ENCODE measurements around the gene FMN2. TPM values are rescaled to one million over a fixed set of nuclear protein-coding genes. Genes with fewer than 3 reads are reported as not detected.
"Not testable (repeated sequence)": the region's sequence is repeated elsewhere in the genome, so short reads cannot be mapped to it uniquely, and the experiment has no call there.

Gene FMN2
- total RNA-seq, 1 donor from 2014 or later: 0.48 TPM

DNA sequence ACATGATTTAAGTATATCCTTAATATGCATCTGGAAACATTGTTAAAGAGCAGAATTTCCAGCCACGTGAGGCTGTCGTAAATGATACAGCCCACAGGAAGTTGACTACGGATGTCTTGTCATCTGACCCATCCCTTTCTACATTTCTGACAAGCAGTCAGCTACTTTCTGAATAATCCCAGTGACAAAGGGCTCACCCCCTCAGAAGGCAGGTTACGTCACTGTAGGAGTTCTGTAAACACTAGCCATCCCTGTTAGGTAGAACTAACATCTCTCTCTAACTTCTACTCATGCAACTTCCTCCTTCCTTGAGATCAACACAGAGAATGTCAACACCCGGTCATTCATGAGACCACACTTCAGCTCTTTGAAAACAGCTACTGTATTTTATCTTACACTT lies 261.1 kb downstream of the FMN2 start:
- no peak for DNase-seq (ENCODE audit: low spot score)

DNA sequence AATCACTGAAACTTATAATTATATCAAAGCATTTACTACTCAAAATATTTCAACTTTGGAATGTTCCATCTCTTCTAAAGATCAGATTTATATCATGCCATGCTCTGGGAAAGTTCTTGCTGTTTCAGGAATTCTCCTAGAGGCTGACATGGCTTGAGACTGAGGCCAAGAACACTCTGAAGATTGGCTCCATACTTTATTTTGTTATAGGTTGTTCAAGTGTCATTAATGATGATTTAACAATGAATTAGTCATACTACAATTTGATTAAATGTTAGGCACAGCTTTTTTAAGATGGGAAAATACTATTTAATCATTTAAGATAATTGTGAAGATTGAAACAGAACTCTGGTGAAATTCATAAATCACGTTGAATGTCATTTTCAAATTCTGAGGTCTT lies 264.9 kb downstream of the FMN2 start:
- DNase-seq (ENCODE audit: low spot score): no peak

DNA sequence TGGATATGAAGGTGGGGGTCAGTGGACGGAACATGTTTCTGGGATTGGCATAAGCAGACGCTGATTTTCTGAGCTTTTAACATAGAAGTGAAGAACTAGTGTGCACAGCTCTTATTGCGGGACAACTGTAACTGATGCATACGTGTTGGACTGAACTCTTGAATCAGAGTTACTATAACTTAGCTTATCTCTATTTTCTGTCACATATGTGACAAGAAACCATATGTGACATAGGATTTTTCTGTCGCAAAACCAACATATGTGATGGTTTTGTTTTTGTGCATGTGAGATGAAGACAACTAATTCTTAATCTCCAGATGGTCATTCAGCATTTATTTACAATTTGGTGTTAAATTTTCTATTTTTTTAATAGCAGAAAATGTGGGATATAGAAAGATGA lies 270.4 kb downstream of the FMN2 start:
- DNase-seq (ENCODE audit: low spot score): no peak

DNA sequence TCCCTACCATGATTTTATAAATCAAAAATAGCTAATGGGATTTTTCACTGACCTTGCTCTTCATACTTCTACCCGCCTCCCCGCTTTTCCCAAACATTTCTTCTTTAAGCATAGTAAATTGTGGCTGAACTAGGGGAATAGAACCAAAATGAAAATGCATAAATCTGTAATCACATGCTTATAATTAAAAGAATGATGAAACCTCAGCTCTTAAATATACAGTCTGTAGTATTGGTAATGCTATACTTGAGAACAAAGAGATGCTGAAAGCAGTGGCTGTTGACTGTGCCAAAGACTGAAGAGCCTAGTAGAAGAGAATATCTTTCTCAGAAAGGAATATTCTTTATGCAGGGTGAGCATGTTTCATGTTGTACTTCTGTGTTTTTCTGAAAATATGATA lies 271.1 kb downstream of the FMN2 start:
- DNase-seq (ENCODE audit: low spot score): no peak

DNA sequence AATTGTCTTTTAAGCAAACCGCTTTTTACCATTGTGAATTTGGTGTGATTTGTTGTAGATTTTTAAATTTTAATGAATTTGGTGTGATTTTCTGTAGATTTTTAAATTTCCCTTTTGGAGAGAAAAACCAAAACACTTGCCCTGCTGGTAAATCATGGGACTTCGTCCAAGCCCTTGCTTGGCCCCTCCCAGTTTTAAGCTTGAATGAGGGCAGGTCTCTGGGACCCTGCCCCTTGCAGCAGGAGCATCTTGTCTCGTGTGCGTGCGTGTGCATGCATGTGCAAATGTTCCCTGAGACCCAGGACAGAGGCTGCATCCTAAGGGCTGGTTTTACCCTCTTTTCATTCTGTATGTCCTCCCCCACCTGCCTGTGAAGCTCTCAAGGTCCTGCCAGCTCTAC lies 271.6 kb downstream of the FMN2 start:
- no peak for DNase-seq (ENCODE audit: low spot score)

DNA sequence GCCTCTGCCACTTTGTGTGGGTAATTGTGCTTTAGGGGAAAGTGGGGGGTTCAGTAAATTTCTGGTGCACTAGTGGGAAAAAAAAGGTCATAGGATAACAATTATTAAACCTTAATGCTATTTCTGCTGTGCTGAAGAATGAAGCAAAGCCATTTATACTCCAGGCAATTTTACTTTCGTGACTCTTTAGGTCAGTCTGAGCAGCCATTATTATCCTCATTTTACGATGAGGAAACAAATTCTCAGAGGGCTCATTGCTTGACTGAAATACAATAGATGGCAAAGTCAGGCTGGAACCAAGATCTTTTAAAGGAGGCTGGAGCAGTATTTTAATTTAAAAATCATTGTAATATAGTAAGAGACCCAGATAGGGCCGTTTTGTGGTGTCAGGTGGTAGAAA lies 272.2 kb downstream of the FMN2 start:
- no peak for DNase-seq (ENCODE audit: low spot score)

DNA sequence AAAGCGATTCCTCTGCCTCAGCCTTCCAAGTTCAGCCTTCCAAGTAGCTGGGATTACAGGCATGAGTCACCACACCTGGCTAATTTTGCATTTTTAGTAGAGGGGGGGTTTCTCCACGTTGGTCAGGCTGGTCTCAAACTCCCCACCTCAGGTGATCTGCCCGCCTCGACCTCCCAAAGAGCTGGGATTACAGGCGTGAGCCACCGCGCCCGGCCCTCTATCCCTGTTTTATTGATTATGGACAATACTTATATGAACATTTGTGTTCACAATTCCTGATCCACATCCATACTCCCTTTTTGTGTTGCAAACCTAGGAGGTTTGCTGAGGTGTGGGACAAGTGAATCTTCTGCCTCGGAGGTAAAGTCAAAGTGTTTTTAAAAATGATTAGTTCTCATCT lies 275.0 kb downstream of the FMN2 start:
- no peak for DNase-seq (ENCODE audit: low spot score)

DNA sequence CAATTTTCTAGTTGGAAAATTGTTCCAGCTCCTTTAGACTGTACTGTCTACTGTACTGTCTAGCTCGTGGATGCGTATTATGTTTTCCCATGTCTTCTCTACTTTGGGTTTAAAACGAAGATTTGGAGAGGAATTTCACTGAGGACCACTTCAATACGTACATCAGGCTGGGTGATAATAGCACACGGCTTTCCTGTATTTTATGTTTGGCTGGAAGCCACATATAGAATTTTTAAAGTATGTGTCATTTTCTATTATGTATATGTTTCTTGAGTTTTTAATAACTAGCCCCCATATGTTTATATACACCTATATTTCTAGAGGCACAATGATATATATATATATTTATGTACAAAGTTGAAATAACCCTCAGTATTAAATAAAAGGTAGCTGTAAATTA lies 293.9 kb downstream of the FMN2 start:
- no peak for DNase-seq (ENCODE audit: low spot score)

DNA sequence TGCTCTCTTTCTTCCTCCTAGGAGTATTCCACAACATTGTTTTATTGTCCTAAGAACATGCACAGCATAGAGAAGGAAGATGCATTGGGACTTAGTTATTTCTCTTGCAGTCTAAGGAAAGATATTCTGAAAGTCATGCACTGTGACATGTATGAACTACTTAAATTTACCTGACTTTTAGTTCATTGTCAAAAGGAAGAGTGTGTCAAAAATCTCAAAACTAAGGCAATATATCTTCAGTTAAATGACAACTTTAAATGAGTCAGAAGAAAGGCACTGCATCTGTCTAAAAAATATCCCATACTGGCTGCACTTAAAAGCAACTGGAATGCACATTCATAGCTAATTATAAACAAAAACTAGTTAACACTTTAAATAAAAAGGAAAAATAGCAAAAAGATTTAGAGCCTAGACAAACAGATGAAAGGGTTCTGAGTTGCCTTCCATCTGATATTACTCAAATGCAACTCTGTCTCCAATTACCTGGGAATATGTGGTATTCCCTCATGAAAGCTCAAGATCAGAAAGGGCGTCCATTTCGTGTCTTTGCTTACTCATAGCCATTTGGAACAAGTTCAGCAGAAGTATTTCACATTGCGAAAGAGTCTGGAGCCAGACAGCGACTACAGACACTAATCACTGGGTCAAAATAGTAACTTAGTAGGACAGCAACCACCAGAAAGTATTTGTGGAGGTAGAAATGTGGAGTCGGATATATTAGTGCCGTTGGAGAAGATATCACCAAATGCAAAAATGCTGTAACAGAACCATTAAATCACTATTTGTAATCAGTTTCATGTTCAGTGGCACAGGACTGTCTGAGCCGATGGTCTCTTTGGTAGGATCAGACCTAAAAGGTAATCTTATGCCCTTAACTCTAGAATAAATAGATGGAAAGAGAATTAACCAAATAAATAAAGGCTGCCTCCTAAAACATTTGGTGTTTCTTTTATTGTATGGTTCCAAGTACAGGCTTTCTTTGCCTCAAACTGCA lies 294.6 kb downstream of the FMN2 start:
- no peak for DNase-seq (ENCODE audit: low spot score)

DNA sequence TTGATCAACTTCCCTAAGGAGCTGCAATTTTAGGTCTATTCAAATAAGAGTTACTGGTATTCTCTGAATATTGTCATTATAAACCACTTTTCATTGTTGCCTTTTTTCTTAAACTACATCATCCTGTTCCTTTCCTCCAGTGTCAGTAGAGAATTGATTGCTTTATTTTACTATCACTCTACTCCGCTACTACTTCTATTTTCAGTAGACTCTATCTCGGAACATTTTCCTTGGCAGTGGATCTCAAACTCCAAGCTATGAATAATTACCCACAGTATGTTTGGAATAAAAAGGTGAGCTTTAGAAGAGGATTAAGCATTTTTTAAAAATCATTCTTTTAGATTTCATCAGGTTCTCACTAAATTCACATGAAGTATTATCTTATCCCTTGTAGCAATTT lies 295.4 kb downstream of the FMN2 start:
- no peak for DNase-seq (ENCODE audit: low spot score)

DNA sequence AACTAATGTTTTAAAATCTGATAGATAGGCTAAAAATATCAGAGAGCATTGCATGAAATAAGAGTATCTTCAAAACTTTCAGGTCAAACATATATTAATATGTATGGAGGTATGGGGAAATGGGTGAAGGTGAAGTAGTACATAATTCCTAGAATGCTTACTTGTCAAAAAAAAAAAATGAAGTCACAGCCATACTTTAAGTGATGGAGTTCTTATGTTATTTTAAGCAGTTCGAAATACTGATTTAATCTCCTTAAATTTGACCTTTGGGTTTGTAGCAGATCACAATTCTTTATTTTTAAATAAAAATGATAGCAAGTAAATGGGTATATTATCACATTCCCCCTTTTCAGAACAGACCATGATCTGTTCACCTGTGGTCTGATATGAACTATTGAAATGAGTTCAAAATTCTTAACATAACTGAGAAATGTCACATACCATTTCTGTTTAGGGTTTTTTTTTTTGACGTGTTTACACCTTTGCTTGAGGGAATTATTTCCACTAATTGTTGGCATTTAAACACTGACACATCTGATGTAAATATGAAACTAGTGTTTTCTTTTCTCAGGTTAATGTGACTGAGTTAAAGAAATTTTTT lies 300.1 kb downstream of the FMN2 start:
- no peak for DNase-seq (ENCODE audit: low spot score)

DNA sequence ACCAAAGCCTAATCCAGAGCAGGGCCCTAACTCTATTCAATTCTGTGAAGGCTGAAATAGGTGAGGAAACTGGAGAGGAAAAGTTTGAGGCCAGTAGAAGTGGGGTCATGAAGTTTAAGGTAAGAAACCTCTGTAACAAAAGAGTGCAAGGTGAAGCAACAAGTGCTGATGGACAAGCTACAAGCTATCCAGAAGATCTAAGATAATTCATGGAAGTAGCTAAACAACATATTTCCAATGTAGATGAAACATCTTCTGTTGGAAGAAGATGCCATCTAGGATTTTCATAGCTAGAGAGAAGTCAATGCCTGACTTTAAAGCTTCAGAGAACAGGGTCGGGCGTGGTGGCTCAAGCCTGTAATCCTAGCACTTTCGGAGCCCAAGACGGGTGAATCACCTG lies 302.7 kb downstream of the FMN2 start:
- no peak for DNase-seq (ENCODE audit: low spot score)

DNA sequence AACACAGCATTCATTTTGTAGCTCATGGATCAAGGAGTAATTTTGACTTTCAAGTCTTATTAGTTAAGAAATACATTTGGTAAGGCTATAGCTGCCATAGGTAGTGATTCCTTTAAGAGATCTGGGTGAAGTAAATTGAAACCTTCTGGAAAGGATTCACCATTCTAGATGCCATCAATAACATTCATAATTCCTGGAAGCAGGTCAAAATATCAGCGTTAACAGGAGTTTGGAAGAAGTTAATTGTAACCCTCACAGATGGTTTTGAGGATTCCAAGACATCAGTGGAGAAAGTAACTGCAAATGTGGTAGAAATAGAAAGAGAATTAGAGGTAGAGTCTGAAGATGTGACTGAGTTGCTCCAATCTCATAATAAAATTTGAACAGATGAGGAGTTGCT lies 303.7 kb downstream of the FMN2 start:
- no peak for DNase-seq (ENCODE audit: low spot score)

DNA sequence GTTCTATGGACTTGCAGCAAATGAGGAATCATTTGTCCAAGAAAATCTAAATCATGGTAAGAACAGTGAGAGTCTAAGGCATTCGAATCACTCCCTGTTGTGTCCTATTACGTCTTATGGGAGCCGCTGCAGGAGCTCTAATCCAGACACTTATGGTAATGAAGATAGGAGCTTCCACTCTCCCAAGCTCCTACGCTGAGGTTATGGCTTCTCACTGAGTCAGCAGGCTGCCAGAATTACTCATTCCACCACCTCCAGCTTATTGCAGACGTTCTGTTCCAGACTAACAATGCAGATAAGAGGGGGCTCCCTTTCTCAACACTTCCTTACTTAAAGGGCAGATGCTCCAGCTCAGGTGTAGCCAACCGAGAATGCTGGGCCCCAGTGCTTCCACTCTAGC lies 307.7 kb downstream of the FMN2 start:
- DNase-seq (ENCODE audit: low spot score): no peak

DNA sequence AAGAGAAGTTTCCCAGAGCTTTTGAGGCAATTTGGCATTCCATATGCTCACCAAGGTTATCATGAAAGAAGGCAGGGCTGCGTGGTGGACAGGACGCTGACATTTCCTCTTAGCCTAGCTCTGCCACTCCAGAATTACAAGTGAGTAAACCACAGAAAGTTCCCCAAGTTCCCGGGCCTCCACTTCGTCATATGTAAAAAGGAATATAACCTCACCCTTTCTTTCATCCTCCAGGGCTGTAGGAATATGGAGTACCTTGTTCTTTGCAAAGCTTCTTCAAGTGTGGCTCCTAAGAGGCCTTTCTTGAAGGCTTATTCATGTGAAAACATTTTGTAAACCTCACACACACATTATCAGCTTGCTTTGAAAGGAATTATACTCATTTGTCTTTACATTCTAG lies 310.0 kb downstream of the FMN2 start:
- DNase-seq (ENCODE audit: low spot score): no peak

DNA sequence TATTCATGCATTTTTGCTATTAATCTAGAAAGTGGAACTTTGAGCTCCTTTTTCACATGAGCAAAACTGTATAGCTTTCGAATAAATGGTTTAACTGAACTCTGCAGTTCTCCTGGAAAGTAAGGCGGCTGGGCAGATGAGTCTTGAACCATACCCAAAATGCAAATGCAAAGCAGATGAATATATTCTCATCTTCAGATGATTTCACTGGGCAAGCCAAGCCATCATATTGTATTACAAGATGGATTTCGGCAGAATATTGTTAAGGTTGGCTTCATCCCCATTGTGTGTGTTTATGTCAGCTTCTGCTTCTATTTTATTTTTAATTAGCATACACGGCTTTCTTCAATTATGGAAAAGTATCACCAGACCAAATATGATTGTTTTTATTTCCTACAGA lies 310.6 kb downstream of the FMN2 start:
- DNase-seq (ENCODE audit: low spot score): no peak

DNA sequence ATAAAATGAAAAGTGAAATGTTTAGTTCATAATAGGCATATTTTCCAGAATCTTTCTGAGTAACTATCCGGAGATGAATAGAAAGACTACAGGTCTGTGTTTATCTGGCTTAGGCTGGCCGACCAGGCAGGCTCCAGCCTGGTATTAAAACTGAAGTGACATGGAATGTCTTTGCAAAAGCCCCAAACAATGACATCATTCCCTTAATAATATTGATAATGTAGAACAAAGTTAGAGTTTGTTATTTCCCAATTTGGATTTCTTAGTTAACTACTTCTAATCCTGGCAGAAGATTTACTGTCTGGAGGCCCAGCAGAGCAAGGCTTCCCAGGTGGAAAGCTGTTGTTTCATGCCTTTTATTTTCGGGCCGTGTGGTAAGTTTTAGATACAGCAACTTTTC lies 312.6 kb downstream of the FMN2 start:
- no peak for DNase-seq (ENCODE audit: low spot score)

DNA sequence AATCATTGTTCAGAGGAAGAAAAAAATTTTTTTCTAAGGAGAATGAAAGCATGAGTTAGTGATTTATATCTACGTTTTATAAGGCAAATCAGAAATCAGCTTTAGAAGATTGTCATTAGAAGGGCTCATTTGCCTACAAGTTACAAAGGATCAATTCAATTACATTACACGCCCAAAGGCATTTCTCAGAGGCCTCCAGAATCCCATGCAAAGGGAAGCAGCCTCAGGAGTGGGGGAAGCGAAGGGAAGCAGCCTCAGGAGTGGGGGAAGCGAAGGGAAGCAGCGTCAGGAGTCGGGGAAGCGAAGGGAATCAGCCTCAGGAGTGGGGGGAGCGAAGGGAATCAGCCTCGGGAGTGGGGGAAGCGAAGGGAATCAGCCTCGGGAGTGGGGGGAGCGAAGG lies 314.1 kb downstream of the FMN2 start:
- no peak for DNase-seq (ENCODE audit: low spot score)

DNA sequence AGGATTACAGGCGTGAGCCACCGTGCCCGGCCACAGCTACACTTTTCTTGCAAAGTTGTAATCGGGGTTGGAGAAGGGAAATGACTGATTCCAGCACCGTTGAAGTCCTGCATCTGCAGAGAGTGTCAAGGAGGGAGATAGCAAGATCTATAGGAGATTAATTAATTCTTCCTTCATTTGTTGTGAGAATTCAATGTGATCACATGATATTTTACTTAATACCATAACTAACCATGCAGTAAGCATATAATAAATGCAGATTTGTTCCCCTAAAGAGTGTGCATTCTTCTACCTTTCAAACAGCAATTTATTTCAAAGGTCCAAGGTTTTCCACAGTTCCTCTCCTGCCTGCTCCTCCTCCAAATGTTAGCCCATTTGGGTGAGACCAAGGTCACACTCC lies 315.7 kb downstream of the FMN2 start:
- DNase-seq (ENCODE audit: low spot score): no peak

DNA sequence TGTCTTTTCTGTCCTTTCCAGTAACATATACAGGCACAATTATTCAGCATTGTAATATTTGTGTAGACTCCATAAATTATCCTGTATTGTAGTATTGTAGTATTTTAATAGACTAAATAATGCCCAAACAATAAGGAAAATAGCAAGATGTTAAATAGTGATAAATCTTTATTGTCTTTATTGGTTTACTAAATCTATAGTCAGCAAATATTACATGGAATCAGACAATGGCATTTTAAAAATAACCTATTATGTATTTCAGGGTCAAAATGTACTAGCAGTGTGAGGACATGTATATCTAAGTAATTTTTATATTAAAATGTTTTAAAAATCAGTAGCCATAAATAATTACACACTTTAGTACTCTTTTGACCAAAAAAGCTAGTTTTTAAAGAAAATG lies 317.9 kb downstream of the FMN2 start:
- no peak for DNase-seq (ENCODE audit: low spot score)

DNA sequence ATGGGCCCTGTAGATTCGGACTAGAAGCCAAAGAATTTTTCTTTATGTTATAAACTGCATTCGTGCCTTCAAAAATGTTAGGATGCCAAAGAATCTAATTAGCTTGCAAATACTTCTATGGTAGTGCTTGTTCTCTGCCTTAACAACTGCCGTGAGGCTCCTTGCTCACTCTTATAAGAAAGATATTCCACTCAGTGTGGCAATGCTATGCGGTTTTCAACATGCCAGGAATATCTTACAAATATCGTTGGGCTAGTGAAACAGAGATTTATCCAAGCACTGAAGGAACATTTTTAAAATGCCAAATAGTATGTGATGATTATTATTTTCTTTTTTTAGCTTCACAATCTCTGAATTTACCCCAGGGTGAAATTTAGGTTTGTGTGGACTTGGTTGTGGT lies 322.0 kb downstream of the FMN2 start:
- no peak for DNase-seq (ENCODE audit: low spot score)

DNA sequence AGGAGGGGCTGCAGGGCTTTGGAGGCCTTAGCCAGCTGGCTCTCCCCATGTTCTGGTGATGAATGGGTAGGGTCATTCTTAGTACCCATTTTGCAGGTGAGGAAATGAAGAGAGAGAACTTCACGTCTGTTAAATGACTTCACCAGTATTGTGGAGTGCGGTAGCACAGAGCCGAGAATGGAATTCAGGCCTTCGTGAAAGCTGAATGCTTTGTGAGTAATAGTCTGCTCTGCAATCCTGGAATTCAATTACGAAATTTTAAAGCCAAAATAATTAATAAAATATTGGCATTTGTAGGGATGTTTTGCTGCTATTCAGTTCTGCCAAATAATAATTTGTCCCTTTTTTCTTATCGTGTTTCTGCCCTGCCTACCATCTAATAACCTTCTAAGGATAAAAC lies 322.6 kb downstream of the FMN2 start:
- no peak for DNase-seq (ENCODE audit: low spot score)

DNA sequence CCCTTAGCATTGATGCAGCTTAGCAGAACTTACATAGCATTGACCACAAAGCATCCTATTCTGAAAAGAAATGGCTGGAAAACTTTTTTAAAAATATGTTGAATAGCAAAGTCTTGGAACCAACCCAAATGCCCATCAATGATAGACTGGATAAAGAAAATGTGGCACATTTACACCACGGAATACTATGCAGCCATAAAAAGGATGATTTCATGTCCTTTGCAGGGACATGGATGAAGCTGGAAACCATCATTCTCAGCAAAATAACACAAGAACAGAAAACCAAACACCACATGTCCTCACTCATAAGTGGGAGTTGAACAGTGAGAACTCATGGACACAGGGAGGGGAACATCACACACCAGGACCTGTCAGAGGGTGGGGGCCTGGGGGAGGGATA lies 323.3 kb downstream of the FMN2 start:
- DNase-seq (ENCODE audit: low spot score): not testable (repeated sequence)
